Adrenal gland (tissue), 5 donors: ENCODE results near the gene C8G.

Source experiments
- POLR2A ChIP-seq, 2 donors: fragments of 450-650 bp; IDR thresholded peaks; one replicate each; pipeline ENCODE4 v1.6.1; 2017; ENCODE audit warnings: antibody characterized with exemption in 2 of 2, mild to moderate bottlenecking in 2 of 2, moderate library complexity in 1 of 2
- TF ChIP-seq, protein P1 (sequence below), 6 experiments: fragments of 450-650 bp in 4 of 6; fragments of 200-600 bp in 2 of 6; sonication (generic) in 1 of 6; IDR thresholded peaks; 1 replicate in 5 of 6; 2 replicates in 1 of 6; pipeline versions ENCODE4 v1.5.1 to v1.8.0; 2016 to 2021; ENCODE audit warnings: antibody characterized with exemption in 6 of 6, mild to moderate bottlenecking in 2 of 6, moderate library complexity in 1 of 6
- donor health status: DM: no; HTN: no; CAD: no.

DNA sequence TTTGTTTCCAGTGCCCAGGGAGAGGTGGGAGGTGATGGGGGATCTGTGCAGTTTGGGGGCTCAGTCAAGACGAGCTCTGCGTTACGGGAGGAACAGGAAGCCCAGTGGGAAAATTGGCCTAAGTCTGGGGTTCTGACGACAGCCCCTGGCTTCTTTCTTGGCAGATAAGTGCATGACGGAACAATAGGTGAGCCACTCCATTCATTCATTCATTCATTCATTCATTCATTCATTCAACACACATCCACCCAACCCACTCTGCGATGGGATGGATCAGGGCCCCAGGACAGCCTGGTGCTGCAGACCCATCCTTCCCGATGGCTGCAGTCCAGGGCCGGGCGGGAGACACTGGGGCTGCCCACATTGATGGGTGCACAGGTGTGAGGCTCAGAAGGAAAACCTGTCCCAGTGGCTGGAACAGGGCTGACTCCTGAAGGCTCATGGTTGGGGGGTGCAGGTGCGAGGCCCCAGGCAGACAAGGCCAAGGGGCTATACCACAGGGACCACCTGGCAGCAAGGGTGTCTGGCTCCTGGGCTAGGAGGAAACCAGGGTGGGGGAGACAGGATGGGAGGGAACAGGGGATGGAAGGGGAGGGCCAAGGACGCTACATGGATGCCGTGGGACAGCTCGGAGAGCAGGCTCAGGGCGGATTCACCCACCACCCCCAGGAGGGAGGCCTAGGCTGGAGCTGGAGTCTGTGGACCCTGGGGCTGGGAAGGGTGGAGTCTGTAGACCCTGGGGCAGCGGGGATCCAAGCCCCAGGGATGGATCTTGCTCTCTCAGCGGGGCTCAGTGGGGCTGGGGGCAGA, 35.8 kb downstream of the C8G start:
- TF ChIP-seq, protein P1, sequence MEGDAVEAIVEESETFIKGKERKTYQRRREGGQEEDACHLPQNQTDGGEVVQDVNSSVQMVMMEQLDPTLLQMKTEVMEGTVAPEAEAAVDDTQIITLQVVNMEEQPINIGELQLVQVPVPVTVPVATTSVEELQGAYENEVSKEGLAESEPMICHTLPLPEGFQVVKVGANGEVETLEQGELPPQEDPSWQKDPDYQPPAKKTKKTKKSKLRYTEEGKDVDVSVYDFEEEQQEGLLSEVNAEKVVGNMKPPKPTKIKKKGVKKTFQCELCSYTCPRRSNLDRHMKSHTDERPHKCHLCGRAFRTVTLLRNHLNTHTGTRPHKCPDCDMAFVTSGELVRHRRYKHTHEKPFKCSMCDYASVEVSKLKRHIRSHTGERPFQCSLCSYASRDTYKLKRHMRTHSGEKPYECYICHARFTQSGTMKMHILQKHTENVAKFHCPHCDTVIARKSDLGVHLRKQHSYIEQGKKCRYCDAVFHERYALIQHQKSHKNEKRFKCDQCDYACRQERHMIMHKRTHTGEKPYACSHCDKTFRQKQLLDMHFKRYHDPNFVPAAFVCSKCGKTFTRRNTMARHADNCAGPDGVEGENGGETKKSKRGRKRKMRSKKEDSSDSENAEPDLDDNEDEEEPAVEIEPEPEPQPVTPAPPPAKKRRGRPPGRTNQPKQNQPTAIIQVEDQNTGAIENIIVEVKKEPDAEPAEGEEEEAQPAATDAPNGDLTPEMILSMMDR (IDR thresholded peaks at IDR 0.05): no peak
- TF ChIP-seq POLR2A (IDR thresholded peaks at IDR 0.05): no peak
